Coronary artery (tissue), 2 donors: ENCODE results near the gene CDC42SE2.

Experiments used
- DNase-seq: peaks from one replicate; pipeline ENCODE4 v3.0.0-alpha.2; 2017; ENCODE audit warnings: low spot score
- H3K27ac ChIP-seq, 2 donors: fragments of 200-600 bp; sonication (generic); one replicate each; pipeline ENCODE4 v1.5.1; 2016 to 2019
- H3K4me3 ChIP-seq: fragments of 200-600 bp; sonication (generic); 2 replicates; pipeline ENCODE4 v1.5.1; 2016; ENCODE audit warnings: mild to moderate bottlenecking, moderate library complexity
- CTCF ChIP-seq: fragments of 200-600 bp; sonication (generic); IDR thresholded peaks from one replicate; pipeline ENCODE4 v1.5.1; 2019; ENCODE audit warnings: antibody characterized with exemption

The CDC42SE2 gene

DNA sequence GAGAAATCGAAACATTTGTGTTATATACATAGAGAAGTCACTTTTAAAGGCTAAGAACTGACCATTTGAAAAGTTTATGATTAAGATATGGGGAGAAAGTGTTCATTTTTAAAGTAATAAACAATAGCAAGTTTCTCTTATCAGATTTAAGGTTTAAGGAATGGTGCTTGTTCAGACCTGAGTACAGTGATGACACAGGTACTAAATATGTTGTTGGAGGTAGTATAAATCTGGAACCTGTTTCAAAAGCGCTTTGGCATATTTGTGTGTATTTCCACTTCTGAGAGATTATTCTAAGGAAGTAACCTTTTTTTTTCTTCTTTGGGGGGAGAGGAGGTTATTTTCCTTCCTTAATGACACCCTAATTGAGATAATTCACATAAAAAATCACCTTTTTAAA, 18.4 kb downstream of the CDC42SE2 start:
- Histone ChIP-seq H3K4me3 (no peak overlapping the region), H3K27ac (no peak overlapping the region)
- no peak for DNase-seq
- TF ChIP-seq CTCF, result no peak

DNA sequence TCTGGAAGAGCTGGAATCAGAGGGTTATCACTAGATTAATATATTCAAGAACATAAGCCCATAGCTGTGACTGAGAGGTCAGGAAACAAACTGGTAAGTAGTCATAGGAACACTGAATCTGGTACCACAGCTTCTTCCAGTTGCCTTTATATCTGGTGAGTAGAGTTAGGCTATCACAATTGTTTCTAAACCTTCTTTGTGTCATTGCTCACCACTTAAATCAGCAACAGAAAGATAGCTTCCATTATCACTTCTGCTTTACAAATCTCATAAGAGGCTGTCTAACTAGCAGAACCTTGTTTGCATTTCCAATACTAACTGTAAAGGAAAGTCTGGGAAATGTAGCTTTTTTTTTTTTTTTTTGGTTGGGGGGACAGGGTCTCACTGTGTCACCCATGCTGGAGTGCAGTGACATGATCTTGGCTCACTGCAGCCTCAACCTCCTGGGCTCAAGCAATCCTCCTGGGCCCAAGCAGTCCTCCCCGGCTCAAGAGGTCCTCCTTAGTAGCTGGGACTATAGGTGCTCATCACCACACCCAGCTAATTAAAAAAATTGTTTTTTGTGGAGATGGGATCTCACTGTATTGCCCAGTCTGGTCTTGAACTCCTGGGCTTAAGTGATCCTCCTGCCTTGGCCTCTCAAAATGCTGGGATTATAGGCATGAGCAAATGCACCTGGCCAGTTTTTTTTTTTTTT, 22.0 kb downstream of the CDC42SE2 start:
- H3K27ac ChIP-seq, result no peak overlapping the region

GRCh38 chr5:131286400-131286715, 22.5 kb downstream of the CDC42SE2 start:
- TF ChIP-seq CTCF, result no peak
- DNase-seq, result no peak
- no peak overlapping the region for H3K4me3 ChIP-seq
- no peak overlapping the region for H3K27ac ChIP-seq

More for the DNA sequence above, 22.0 kb downstream of the CDC42SE2 start:
- no peak for TF ChIP-seq CTCF
- no peak for DNase-seq
- H3K4me3 ChIP-seq, result no peak overlapping the region

DNA sequence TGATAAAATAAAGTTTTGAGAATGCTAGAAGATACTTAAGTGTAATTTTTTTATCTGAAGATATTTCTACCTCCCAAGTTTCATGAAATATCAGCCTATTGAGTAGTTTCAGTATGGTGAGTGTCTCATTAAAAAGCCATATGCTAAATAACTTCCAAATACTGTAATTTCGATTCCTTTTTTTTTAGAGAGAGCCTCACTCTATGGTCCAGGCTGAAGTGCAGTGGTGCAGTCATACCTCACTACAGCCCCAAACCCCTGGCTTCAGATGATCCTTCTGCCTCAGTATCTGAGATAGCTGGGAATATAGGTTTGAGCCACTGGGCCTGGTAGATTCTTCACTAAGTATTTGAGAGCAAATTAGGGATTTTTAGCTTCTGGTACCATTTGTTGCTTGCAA, 24.5 kb downstream of the CDC42SE2 start:
- no peak for TF ChIP-seq CTCF
- no peak for DNase-seq
- no peak overlapping the region for H3K4me3 ChIP-seq
- H3K27ac ChIP-seq, result no peak overlapping the region

DNA sequence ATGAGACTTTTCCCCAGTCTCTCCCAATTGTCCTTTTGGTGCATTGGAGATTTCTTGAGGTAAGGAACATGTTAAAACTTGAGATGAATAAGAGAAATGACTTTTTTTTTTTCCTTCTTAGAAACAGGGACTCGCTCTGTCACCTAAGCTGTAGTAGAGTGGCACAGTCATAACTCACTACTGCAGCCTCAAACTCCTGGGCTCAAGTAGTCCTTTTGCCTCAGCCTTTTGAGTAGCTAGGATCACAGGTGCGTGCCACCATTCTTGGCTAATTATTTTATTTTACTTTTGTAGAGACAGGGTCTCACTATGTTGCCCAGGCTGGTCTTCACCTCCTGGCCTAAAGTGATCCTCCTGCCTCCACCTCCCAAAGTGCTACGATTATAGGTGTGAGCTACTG, 25.9 kb downstream of the CDC42SE2 start:
- no peak for DNase-seq
- TF ChIP-seq CTCF, result no peak
- H3K27ac ChIP-seq, result no peak overlapping the region
- H3K4me3 ChIP-seq, result no peak overlapping the region

DNA sequence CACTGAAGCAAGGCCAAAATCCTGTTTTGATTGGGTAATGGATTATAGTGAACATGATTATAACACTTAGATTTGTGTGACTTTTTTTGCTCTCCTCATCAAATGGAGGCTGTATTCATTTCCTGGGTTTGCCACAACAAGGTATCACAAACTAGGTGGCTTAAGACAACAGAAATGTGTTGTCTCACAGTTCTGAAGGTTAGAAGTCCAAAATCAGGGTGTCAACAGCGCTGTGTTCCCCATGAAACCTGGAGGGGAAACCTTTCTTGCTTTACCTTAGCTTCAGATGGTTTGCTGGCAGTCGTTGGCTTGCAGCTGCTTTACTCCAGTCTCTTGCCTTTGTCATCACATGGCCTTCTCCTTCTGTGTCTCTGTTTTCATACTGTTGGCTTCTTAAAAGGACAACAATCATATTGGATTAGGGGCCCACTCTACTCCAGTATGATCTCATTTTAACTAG, 32.4 kb downstream of the CDC42SE2 start:
- TF ChIP-seq CTCF, result no peak
- no peak overlapping the region for H3K4me3 ChIP-seq
- no peak overlapping the region for H3K27ac ChIP-seq
- no peak for DNase-seq

DNA sequence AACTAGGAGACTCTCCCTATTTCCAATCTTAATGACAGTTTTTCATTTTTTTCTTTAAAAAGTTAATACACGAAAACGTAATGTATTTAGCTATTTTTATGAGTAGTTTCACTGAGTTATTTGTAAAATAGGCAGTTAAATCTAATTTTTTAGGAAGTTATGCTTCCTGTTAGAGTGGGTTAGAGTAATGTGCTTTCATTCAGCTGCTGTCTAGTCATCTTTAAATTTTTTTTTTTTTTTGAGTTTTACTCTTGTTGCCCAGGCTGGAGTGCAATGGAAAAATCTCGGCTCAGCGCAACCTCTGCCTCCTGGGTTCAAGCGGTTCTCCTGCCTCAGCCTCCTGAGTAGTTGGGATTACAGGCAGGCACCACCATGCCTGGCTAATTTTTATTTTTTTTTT, 34.0 kb downstream of the CDC42SE2 start:
- no peak for DNase-seq
- Histone ChIP-seq H3K4me3 (no peak overlapping the region), H3K27ac (no peak overlapping the region)
- no peak for TF ChIP-seq CTCF
